Measurements from ENCODE around the gene PDIA6. TPM values are rescaled to one million over a fixed set of nuclear protein-coding genes. Genes with fewer than 3 reads are reported as not detected.
A peak's percentile ranks its signal among the peaks of the same experiment; 100 is the strongest.

PDIA6 gene
- total RNA-seq (10 to 100 TPM; 25.5 to 26.3 TPM), total RNA-seq (58.5 to 554 (median 122) reads per million in 172 experiments)
- polyA plus RNA-seq (2013, experiment 1 of 2) = 70.9 TPM
- polyA plus RNA-seq (2013, experiment 2 of 2) = 69.1 TPM

DNA sequence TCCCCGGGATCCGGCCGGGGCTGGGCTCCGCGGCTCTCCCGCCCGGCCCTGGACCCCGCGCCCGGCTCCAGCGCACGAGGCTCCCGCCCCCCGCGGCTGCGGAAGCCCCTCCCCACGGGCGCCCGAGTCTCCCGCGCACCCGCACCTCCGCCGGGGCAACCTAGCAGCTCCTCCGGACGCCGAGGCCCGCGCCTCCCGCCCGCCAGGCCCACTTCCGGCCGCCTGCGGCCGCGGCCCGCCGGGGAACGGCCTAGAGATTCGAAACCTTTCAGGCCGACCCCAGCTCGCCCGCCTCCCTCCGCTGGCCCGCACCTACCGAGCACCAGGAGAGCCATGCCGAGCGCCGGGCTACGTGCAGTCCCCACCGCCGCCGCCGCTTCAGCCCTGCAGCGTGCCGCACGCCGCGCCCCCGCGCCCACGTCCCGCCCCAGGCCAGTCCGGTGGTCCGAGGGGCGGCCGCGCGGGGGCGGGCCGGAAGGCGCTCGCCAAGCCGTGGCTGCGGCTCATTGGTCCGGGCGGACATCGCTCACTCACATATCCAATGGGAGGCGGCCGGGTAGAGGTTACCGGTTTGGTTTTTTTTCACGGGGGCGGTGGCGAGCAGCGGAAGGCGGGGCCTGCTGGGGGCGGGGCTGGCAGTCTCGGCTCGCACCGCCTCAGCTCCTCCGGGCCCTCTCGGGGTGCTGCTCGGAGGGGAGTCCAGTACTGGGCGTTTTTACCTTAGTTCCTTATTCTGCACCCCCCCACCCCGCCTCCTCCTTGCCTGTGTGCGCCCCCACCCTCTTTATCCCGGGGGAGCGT is at the start of gene PDIA6:
TSS of gene PDIA6 (minus strand) at position 424 of the 801 bp plus-strand sequence. CDS start at position 335, 89 bp downstream.
- Histone ChIP-seq H3K27me3 (ENCODE audit: control insufficient read depth in 1 of 2, insufficient read depth in 2 of 2, low read length in 2 of 2) (no peaks in the 10 kb centered on the region), H3K4me1 (ENCODE audit: insufficient read depth, low read length) (peaks cover 32% of the 10 kb centered on the region), H3K27ac (ENCODE audit: low read depth in 1 of 2, low read length in 2 of 2) (peak within 1 kb of the TSS in 1 of 2 donors; percentile 31), H3K9me3 (ENCODE audit: control insufficient read depth in 1 of 2, insufficient read depth in 1 of 2, low read length in 2 of 2) (no peaks in the 10 kb centered on the region), H3K36me3 (ENCODE audit: insufficient read depth, low read length) (no peaks in the 10 kb centered on the region), H3K4me3 (ENCODE audit: low read length) (peak within 1 kb of the TSS; percentile 70)
- Mint-ChIP-seq H3K27ac (peak within 1 kb of the TSS; percentile 90), H3K4me1 (ENCODE audit: low read depth) (peaks cover 34% of the 10 kb centered on the region), H3K36me3 (ENCODE audit: low read depth) (peaks cover 9% of the 10 kb centered on the region), H3K4me3 (peak within 1 kb of the TSS; percentile 93), H3K27me3 (peaks cover 2% of the 10 kb centered on the region), H3K9me3 (no peaks in the 10 kb centered on the region)
- DNase-seq (peak; percentile 89 to 96 (median 92)), ATAC-seq (ENCODE audit: poor library complexity) (peak; percentile 90)
- intact Hi-C loops (cut with DNase I, micrococcal nuclease) = loop anchor here in 1 of 2 experiments (5.0 to 10.0 kb wide), 6 partner anchors 315 to 1975 kb away; partner anchors contain the start of genes CPSF3, ITGB1BP1, KIDINS220 and LPIN1
- CTCF ChIA-PET = interaction anchor here (0.8 to 1.6 kb wide), 4 partner anchors 20 to 320 kb away, joined by 3 to 6 read pairs (median 4); a partner anchor contains a TSS
- no peak for TF ChIP-seq CTCF (IDR thresholded peaks at IDR 0.05)
- POLR2A ChIA-PET = interaction anchor here (0.8 to 2.8 kb wide), 11 partner anchors 11 to 1077 kb away, joined by 3 to 16 read pairs (median 6); partner anchors contain the start of genes ROCK2 and SLC66A3

DNA sequence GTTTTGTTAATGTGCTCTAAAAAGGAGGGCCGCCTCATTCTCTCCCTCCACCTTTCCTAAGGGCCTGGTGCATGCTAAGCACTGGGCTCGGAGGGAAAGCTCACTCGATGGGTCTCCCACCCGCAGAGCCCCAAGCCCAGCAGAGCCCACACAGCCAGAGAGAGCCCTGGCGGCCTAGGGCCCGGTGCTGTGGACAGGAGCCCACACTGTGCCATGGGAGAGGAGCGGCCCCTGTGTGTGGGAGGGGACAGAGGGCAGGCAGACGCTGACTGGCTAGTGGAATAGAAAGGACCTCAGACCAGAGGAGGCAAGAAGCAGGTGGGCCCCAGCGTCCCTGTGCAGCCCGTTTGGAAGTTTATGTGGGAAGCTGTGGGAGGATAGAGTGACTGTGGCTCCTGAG is 49.7 kb upstream of the PDIA6 start:
- DNase-seq (no peak), ATAC-seq (ENCODE audit: poor library complexity) (no peak)
- H3K36me3 ChIP-seq (ENCODE audit: insufficient read depth, low read length) = no peaks in the 10 kb centered on the region
- intact Hi-C loops (cut with DNase I, micrococcal nuclease) = no loop called here
- peaks cover 0 to 11% of the 10 kb centered on the region in 2 experiments for H3K27me3 ChIP-seq (ENCODE audit: control insufficient read depth in 1 of 2, insufficient read depth in 2 of 2, low read length in 2 of 2)
- Mint-ChIP-seq H3K4me3 (no peak overlapping the region), H3K9me3 (no peaks in the 10 kb centered on the region), H3K36me3 (ENCODE audit: low read depth) (no peaks in the 10 kb centered on the region), H3K27me3 (peaks cover 14% of the 10 kb centered on the region), H3K4me1 (ENCODE audit: low read depth) (peaks cover 36% of the 10 kb centered on the region), H3K27ac (no peak overlapping the region)
- no peaks in the 10 kb centered on the region for H3K9me3 ChIP-seq (ENCODE audit: control insufficient read depth in 1 of 2, insufficient read depth in 1 of 2, low read length in 2 of 2)
- CTCF ChIA-PET = no interaction called here
- no peak overlapping the region for H3K4me3 ChIP-seq (ENCODE audit: low read length)
- H3K4me1 ChIP-seq (ENCODE audit: insufficient read depth, low read length) = peaks cover 30% of the 10 kb centered on the region
- POLR2A ChIA-PET = no interaction called here
- TF ChIP-seq CTCF (IDR thresholded peaks at IDR 0.05) = no peak
- H3K27ac ChIP-seq (ENCODE audit: low read depth in 1 of 2, low read length in 2 of 2) = no peak overlapping the region

- no peaks in the 10 kb centered on the region for H3K9me3 Mint-ChIP-seq
- H3K4me1 Mint-ChIP-seq (ENCODE audit: low read depth) = peaks cover 36% of the 10 kb centered on the region
- no peak overlapping the region for H3K27ac Mint-ChIP-seq
- ChIA-PET POLR2A (no interaction called here), CTCF (no interaction called here)
- DNase-seq (no peak), ATAC-seq (ENCODE audit: poor library complexity) (no peak)
- no peaks in the 10 kb centered on the region for H3K36me3 ChIP-seq (ENCODE audit: insufficient read depth, low read length)
- H3K4me3 ChIP-seq (ENCODE audit: low read length) = no peak overlapping the region
- H3K4me3 Mint-ChIP-seq = no peak overlapping the region
- peaks cover 30% of the 10 kb centered on the region for H3K4me1 ChIP-seq (ENCODE audit: insufficient read depth, low read length)
- H3K27me3 Mint-ChIP-seq = peaks cover 15% of the 10 kb centered on the region
- H3K36me3 Mint-ChIP-seq (ENCODE audit: low read depth) = no peaks in the 10 kb centered on the region
- no peak for TF ChIP-seq CTCF (IDR thresholded peaks at IDR 0.05)
- no peak overlapping the region for H3K27ac ChIP-seq (ENCODE audit: low read depth in 1 of 2, low read length in 2 of 2)
- intact Hi-C loops (cut with DNase I, micrococcal nuclease) = no loop called here
- H3K9me3 ChIP-seq (ENCODE audit: control insufficient read depth in 1 of 2, insufficient read depth in 1 of 2, low read length in 2 of 2) = no peaks in the 10 kb centered on the region
- H3K27me3 ChIP-seq (ENCODE audit: control insufficient read depth in 1 of 2, insufficient read depth in 2 of 2, low read length in 2 of 2) = peaks cover 0 to 11% of the 10 kb centered on the region in 2 experiments
Observed at GRCh38 chr2:10861765-10862164, 49.2 kb upstream of the PDIA6 start.
